K562 (cell line): ENCODE measurements around the gene ATXN1. TPM values are rescaled to one million over a fixed set of nuclear protein-coding genes. Genes with fewer than 3 reads are reported as not detected.

Experiments used
- CHD2 ChIP-seq: IDR thresholded peaks from 2 replicates; pipeline ENCODE4 v1.6.1; 2011; ENCODE audit warnings: low read depth, low read length
- E2F3 ChIP-seq: fragments of 250-450 bp; sonication (Bioruptor Pico); IDR thresholded peaks from 2 replicates; pipeline ENCODE4 v1.4.0; 2020; ENCODE audit warnings: mild to moderate bottlenecking
- FOS ChIP-seq: IDR thresholded peaks from 3 replicates; pipeline ENCODE4 v1.6.1; 2011; ENCODE audit not compliant: insufficient read length; ENCODE audit errors: extremely low read depth
- HEY1 ChIP-seq: fragments of 250-450 bp; sonication (Bioruptor Pico); IDR thresholded peaks from 2 replicates; pipeline ENCODE4 v1.5.0; 2020; ENCODE audit warnings: mild to moderate bottlenecking, moderate library complexity, borderline replicate concordance
- HNRNPLL ChIP-seq: fragments of 200-400 bp; formaldehyde crosslinking; IDR thresholded peaks from 2 replicates; pipeline ENCODE4 v1.6.1; 2017; ENCODE audit warnings: low read length, low read depth, mild to moderate bottlenecking; ENCODE audit not compliant: poor library complexity, severe bottlenecking
- HOXB6 ChIP-seq: fragments of 250-450 bp; sonication (Bioruptor Pico); IDR thresholded peaks from 2 replicates; pipeline ENCODE4 v1.5.1; 2022; ENCODE audit warnings: mild to moderate bottlenecking, borderline replicate concordance
- ILK ChIP-seq: fragments of 450-650 bp; IDR thresholded peaks from 2 replicates; pipeline ENCODE4 v1.6.1; 2016; ENCODE audit warnings: missing genetic modification characterization, low read depth, mild to moderate bottlenecking, missing compliant biosample characterization, moderate library complexity, borderline replicate concordance
- JUN ChIP-seq, 2 experiments: sonication (generic) in 1 of 2; formaldehyde crosslinking in 1 of 2; IDR thresholded peaks; 2 replicates each; pipeline versions ENCODE4 v1.6.1 to v1.8.0; 2012 to 2022; ENCODE audit warnings: borderline replicate concordance in 2 of 2, mild to moderate bottlenecking in 2 of 2, improper control_type of control experiment in 1 of 2, low read depth in 1 of 2, low read length in 1 of 2, missing genetic modification reagents in 1 of 2
- RBBP5 ChIP-seq: fragments of 200-600 bp; sonication (generic); IDR thresholded peaks from 2 replicates; pipeline ENCODE4 v1.6.1; 2012; ENCODE audit warnings: borderline replicate concordance, mild to moderate bottlenecking, low read length, control low read depth, inconsistent platforms; ENCODE audit not compliant: insufficient read depth, poor library complexity, severe bottlenecking
- RHOXF2B ChIP-seq: fragments of 250-450 bp; sonication (Bioruptor Pico); conservative IDR thresholded peaks from 2 replicates; pipeline ENCODE4 v1.5.1; 2021
- SNRNP70 ChIP-seq: fragments of 200-400 bp; formaldehyde crosslinking; optimal IDR thresholded peaks from 2 replicates; pipeline ENCODE3; 2017; ENCODE audit warnings: low read depth, low read length
- SP1 ChIP-seq: sonication (generic); formaldehyde crosslinking; IDR thresholded peaks from 2 replicates; pipeline ENCODE4 v1.8.1; 2022; ENCODE audit warnings: mild to moderate bottlenecking, missing genetic modification reagents
- SRF ChIP-seq, 2 experiments: fragments of 250-450, 450-650 bp in 1 of 2; sonication (Bioruptor Pico) in 1 of 2; sonication (generic) in 1 of 2; formaldehyde crosslinking; IDR thresholded peaks; 2 replicates each; pipeline versions ENCODE4 v1.5.0 to v1.5.1; 2020 to 2022; ENCODE audit warnings: mild to moderate bottlenecking in 1 of 2, missing genetic modification reagents in 1 of 2
- TSC22D4 ChIP-seq: fragments of 450-650 bp; IDR thresholded peaks from 2 replicates; pipeline ENCODE4 v1.6.1; 2016; ENCODE audit warnings: missing genetic modification characterization, missing biosample characterization, control low read depth
- ZNF212 ChIP-seq: fragments of 450-650 bp; formaldehyde crosslinking; IDR thresholded peaks from 2 replicates; pipeline ENCODE4 v1.4.0; 2020; ENCODE audit warnings: mild to moderate bottlenecking
- ZNF583 ChIP-seq: fragments of 250-450 bp; sonication (Bioruptor Pico); IDR thresholded peaks from 2 replicates; pipeline ENCODE4 v1.4.0; 2020
- polyA plus RNA-seq, 8 experiments: library from polyadenylated mRNA; depleted of rRNA in 4 of 8; stranded (reverse) in 5 of 8; unstranded in 3 of 8; fragments of >200 nt; fragmentation: Nextera tagmentation in 2 of 8; fragmentation: Illumina TruSeq in 1 of 8; extraction: Ambion mirVana in 2 of 8; extraction: Trizol in 1 of 8; gene quantifications; 2 replicates each; pipeline versions ENCODE4 v1.2.1 to v1.2.3, GENCODE V29; 2011 to 2014; ENCODE audit warnings: inconsistent platforms in 1 of 8, missing spikeins in 1 of 8
- total RNA-seq, 7 experiments: library from RNA; depleted of rRNA in 6 of 7; stranded (reverse); fragments of >200 nt in 6 of 7; fragmentation: Illumina TruSeq in 2 of 7; extraction: Trizol in 2 of 7; gene quantifications; 2 replicates each; pipeline versions ENCODE4 v1.2.1 to v1.2.3, GENCODE V29; 2011 to 2021; ENCODE audit warnings: low replicate concordance in 1 of 7
- TF ChIP-seq, protein P1 (sequence below): fragments of 450-650 bp; IDR thresholded peaks from 2 replicates; pipeline ENCODE4 v1.6.1; 2016; ENCODE audit warnings: antibody characterized with exemption
- TF ChIP-seq, protein P2 (sequence below): sonication (generic); formaldehyde crosslinking; IDR thresholded peaks from 2 replicates; pipeline ENCODE4 v1.8.0; 2022; ENCODE audit warnings: mild to moderate bottlenecking, missing genetic modification reagents
- TF ChIP-seq, protein P3 (sequence below): fragments of 250-450 bp; sonication (Bioruptor Pico); IDR thresholded peaks from 2 replicates; pipeline ENCODE4 v1.5.1; 2021; ENCODE audit warnings: mild to moderate bottlenecking
- TF ChIP-seq, protein P4 (sequence below): sonication (generic); formaldehyde crosslinking; IDR thresholded peaks from 2 replicates; pipeline ENCODE4 v1.9.0; 2022; ENCODE audit warnings: mild to moderate bottlenecking, missing genetic modification reagents
- TF ChIP-seq, protein P5 (sequence below): sonication (generic); formaldehyde crosslinking; IDR thresholded peaks from 2 replicates; pipeline ENCODE4 v1.8.1; 2023; ENCODE audit warnings: mild to moderate bottlenecking, missing genetic modification reagents

The ATXN1 gene
- total and polyA plus RNA-seq, 9 of the 15 experiments (the other 6 are each of a cell fraction or from before 2014, with no cell fraction given): under 0.01 to 1.2 (median 0.58) TPM

DNA sequence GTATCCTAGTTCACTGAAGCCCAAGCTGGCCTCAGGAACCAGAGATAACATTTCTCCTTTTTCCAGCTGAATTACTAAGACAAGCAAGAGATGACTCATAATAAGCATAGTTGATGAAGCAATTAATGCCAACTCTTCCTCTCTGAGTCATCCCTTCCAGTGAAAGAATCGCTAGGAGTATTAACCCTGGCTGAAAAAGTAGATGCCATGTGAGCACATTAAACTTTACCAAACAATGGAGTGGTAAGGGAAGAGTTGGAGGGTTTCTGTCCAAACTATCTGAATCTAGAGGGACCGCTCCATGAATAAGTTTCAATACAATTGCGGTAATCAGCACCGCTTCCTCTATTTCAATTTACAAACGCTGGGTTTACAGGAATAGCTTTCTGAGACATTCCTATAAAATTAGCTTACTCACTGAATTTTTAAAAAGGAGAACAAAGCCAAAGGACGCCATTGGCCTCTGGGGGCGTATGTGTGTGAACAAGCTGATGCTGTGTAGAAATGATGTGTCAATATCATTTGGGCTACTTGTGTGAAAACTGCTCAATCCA lies 48.3 kb downstream of the ATXN1 start (continued):
- TF ChIP-seq HNRNPLL (no peak), HEY1 (CRISPR knock-in tag) (no peak), ZNF583 (CRISPR knock-in tag) (no peak), SRF (CRISPR knock-in tag; IDR thresholded peaks at IDR 0.05) (no peak), RHOXF2B (CRISPR knock-in tag) (no peak), HOXB6 (CRISPR knock-in tag) (no peak), CHD2 (no peak), ILK (no peak), E2F3 (CRISPR knock-in tag) (no peak), RBBP5 (no peak), JUN (IDR thresholded peaks at IDR 0.05; ENCODE audit: borderline replicate concordance, low read depth, low read length) (peak; percentile 88), JUN (CRISPR knock-in tag; IDR thresholded peaks at IDR 0.05; ENCODE audit: borderline replicate concordance) (no peak), FOS (peak; percentile 32), SP1 (CRISPR knock-in tag) (no peak), TSC22D4 (no peak), ZNF212 (CRISPR knock-in tag) (no peak), SNRNP70 (no peak)
- TF ChIP-seq, protein P1, sequence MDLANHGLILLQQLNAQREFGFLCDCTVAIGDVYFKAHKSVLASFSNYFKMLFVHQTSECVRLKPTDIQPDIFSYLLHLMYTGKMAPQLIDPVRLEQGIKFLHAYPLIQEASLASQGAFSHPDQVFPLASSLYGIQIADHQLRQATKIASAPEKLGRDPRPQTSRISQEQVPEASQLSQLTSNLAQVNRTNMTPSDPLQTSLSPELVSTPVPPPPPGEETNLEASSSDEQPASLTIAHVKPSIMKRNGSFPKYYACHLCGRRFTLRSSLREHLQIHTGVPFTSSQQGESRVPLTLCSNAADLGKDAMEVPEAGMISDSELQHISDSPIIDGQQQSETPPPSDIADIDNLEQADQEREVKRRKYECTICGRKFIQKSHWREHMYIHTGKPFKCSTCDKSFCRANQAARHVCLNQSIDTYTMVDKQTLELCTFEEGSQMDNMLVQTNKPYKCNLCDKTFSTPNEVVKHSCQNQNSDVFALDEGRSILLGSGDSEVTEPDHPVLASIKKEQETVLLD: no peak
- TF ChIP-seq, protein P2, sequence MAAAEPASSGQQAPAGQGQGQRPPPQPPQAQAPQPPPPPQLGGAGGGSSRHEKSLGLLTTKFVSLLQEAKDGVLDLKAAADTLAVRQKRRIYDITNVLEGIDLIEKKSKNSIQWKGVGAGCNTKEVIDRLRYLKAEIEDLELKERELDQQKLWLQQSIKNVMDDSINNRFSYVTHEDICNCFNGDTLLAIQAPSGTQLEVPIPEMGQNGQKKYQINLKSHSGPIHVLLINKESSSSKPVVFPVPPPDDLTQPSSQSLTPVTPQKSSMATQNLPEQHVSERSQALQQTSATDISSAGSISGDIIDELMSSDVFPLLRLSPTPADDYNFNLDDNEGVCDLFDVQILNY (CRISPR knock-in tag): no peak
- TF ChIP-seq, protein P3, sequence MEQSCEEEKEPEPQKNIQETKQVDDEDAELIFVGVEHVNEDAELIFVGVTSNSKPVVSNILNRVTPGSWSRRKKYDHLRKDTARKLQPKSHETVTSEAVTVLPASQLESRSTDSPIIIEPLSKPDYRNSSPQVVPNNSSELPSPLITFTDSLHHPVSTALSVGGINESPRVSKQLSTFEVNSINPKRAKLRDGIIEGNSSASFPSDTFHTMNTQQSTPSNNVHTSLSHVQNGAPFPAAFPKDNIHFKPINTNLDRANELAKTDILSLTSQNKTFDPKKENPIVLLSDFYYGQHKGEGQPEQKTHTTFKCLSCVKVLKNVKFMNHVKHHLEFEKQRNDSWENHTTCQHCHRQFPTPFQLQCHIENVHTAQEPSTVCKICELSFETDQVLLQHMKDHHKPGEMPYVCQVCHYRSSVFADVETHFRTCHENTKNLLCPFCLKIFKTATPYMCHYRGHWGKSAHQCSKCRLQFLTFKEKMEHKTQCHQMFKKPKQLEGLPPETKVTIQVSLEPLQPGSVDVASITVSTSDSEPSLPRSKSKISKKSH (CRISPR knock-in tag): no peak
- TF ChIP-seq, protein P4, sequence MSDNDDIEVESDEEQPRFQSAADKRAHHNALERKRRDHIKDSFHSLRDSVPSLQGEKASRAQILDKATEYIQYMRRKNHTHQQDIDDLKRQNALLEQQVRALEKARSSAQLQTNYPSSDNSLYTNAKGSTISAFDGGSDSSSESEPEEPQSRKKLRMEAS (CRISPR knock-in tag): no peak
- TF ChIP-seq, protein P5, sequence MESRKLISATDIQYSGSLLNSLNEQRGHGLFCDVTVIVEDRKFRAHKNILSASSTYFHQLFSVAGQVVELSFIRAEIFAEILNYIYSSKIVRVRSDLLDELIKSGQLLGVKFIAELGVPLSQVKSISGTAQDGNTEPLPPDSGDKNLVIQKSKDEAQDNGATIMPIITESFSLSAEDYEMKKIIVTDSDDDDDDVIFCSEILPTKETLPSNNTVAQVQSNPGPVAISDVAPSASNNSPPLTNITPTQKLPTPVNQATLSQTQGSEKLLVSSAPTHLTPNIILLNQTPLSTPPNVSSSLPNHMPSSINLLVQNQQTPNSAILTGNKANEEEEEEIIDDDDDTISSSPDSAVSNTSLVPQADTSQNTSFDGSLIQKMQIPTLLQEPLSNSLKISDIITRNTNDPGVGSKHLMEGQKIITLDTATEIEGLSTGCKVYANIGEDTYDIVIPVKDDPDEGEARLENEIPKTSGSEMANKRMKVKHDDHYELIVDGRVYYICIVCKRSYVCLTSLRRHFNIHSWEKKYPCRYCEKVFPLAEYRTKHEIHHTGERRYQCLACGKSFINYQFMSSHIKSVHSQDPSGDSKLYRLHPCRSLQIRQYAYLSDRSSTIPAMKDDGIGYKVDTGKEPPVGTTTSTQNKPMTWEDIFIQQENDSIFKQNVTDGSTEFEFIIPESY: no peak
